Hepatocyte (in vitro differentiated cells): ENCODE data around the gene EWSR1. TPM values are rescaled to one million over a fixed set of nuclear protein-coding genes. Genes with fewer than 3 reads are reported as not detected.
A peak's percentile ranks its signal among the peaks of the same experiment; 100 is the strongest.

Experiments
- DNase-seq: peaks from one replicate; pipeline ENCODE4 v3.0.0-alpha.2; 2016; ENCODE audit warnings: low spot score
- H2AFZ ChIP-seq: fragments of 200-600 bp; sonication (generic); 2 replicates; pipeline ENCODE4 v1.6.0; 2016; ENCODE audit warnings: antibody characterized with exemption, mild to moderate bottlenecking
- H3K27ac ChIP-seq: fragments of 200-600 bp; sonication (generic); 2 replicates; pipeline ENCODE4 v1.5.1; 2016; ENCODE audit warnings: mild to moderate bottlenecking
- H3K27me3 ChIP-seq: fragments of 200-600 bp; sonication (generic); 2 replicates; pipeline ENCODE4 v1.6.1; 2016
- H3K36me3 ChIP-seq: fragments of 200-600 bp; sonication (generic); replicated peaks from 2 replicates; pipeline ENCODE4 v1.5.1; 2016; ENCODE audit warnings: low read depth; ENCODE audit not compliant: insufficient read depth
- H3K4me1 ChIP-seq: fragments of 200-600 bp; sonication (generic); 2 replicates; pipeline ENCODE4 v1.5.1; 2016; ENCODE audit warnings: mild to moderate bottlenecking, moderate library complexity; ENCODE audit not compliant: insufficient read depth
- H3K4me2 ChIP-seq: fragments of 200-600 bp; sonication (generic); 2 replicates; pipeline ENCODE4 v1.6.0; 2016
- H3K4me3 ChIP-seq: fragments of 200-600 bp; sonication (generic); 2 replicates; pipeline ENCODE4 v1.5.1; 2016; ENCODE audit warnings: mild to moderate bottlenecking
- H3K79me2 ChIP-seq: fragments of 200-600 bp; sonication (generic); 2 replicates; pipeline ENCODE4 v1.6.0; 2017; ENCODE audit warnings: mild to moderate bottlenecking
- H3K9me2 ChIP-seq: fragments of 200-600 bp; sonication (generic); replicated peaks from 2 replicates; pipeline ENCODE4 v1.6.0; 2017; ENCODE audit warnings: mild to moderate bottlenecking; ENCODE audit not compliant: insufficient read depth
- H3K9me3 ChIP-seq: fragments of 200-600 bp; sonication (generic); 2 replicates; pipeline ENCODE4 v1.5.1; 2016; ENCODE audit warnings: low read depth, mild to moderate bottlenecking
- H4K20me1 ChIP-seq: fragments of 200-600 bp; sonication (generic); 2 replicates; pipeline ENCODE4 v1.6.0; 2016; ENCODE audit warnings: mild to moderate bottlenecking; ENCODE audit not compliant: insufficient read depth, poor library complexity, severe bottlenecking
- CTCF ChIP-seq: fragments of 200-600 bp; sonication (generic); IDR thresholded peaks from 2 replicates; pipeline ENCODE4 v1.5.1; 2016; ENCODE audit warnings: antibody characterized with exemption, mild to moderate bottlenecking; ENCODE audit not compliant: poor library complexity
- EZH2 ChIP-seq: fragments of 200-600 bp; sonication (generic); IDR thresholded peaks from 2 replicates; pipeline ENCODE4 v1.6.1; 2016; ENCODE audit warnings: antibody characterized with exemption, mild to moderate bottlenecking, borderline replicate concordance
- EZH2phosphoT487 ChIP-seq: fragments of 200-600 bp; sonication (generic); IDR thresholded peaks from one replicate; pipeline ENCODE4 v1.6.1; 2018; ENCODE audit warnings: antibody characterized with exemption, mild to moderate bottlenecking, low read depth, moderate library complexity; ENCODE audit not compliant: unreplicated experiment, severe bottlenecking
- WGBS: methylation state at CpG from one replicate; pipeline ENCODE4 v1.1.6; 2016; ENCODE audit warnings: low lambda C conversion rate; ENCODE audit errors: missing lambda C conversion rate; 5-methylcytosine and 5-hydroxymethylcytosine counted together
- polyA plus RNA-seq: library from polyadenylated mRNA; unstranded; fragments of >200 nt; fragmentation: Nextera tagmentation; extraction: Ambion mirVana; gene quantifications from 2 replicates; pipeline ENCODE4 v1.2.1, GENCODE V29; 2016
- total RNA-seq: library from RNA; depleted of rRNA; stranded (reverse); fragments of >200 nt; gene quantifications from 2 replicates; pipeline ENCODE4 v1.2.3, GENCODE V29; 2014

Gene EWSR1
- total and polyA plus RNA-seq, 2 experiments from 2014 or later: 161 to 269 TPM

GRCh38 chr22:29302681-29303465 is 34.8 kb downstream of the EWSR1 start:
- peaks cover 7% of the 10 kb centered on the region for H4K20me1 ChIP-seq
- H3K4me2 ChIP-seq: no peak overlapping the region
- WGBS: 70% methylated on average over 12 of the region's 13 CpGs
- H3K9me3 ChIP-seq: no peaks in the 10 kb centered on the region
- no peak overlapping the region for H2AFZ ChIP-seq
- H3K9me2 ChIP-seq: no peaks in the 10 kb centered on the region
- DNase-seq: no peak
- H3K79me2 ChIP-seq: peaks cover 8% of the 10 kb centered on the region
- H3K27ac ChIP-seq: no peak overlapping the region
- no peak overlapping the region for H3K4me3 ChIP-seq
- H3K27me3 ChIP-seq: no peaks in the 10 kb centered on the region
- no peaks in the 10 kb centered on the region for H3K4me1 ChIP-seq
- TF ChIP-seq CTCF (no peak), EZH2phosphoT487 (no peak), EZH2 (no peak)
- no peaks in the 10 kb centered on the region for H3K36me3 ChIP-seq

GRCh38 chr22:29305836-29306174 is 37.7 kb downstream of the EWSR1 start:
- H3K4me3 ChIP-seq: no peak overlapping the region
- peak overlapping the region; percentile 98 for H3K4me2 ChIP-seq
- H3K9me3 ChIP-seq: no peaks in the 10 kb centered on the region
- H3K27ac ChIP-seq: no peak overlapping the region
- H3K9me2 ChIP-seq: no peaks in the 10 kb centered on the region
- 56% methylated on average over 6 of the region's 7 CpGs for WGBS
- TF ChIP-seq EZH2phosphoT487 (no peak), EZH2 (no peak), CTCF (no peak)
- no peaks in the 10 kb centered on the region for H3K36me3 ChIP-seq
- no peaks in the 10 kb centered on the region for H4K20me1 ChIP-seq
- peaks cover 10% of the 10 kb centered on the region for H3K79me2 ChIP-seq
- no peaks in the 10 kb centered on the region for H3K27me3 ChIP-seq
- peaks cover 11% of the 10 kb centered on the region for H3K4me1 ChIP-seq
- H2AFZ ChIP-seq: no peak overlapping the region
- DNase-seq: no peak

GRCh38 chr22:29306175-29306834 is 38.2 kb downstream of the EWSR1 start, which contains the start of gene GAS2L1:
Gene GAS2L1, plus strand, starts transcription at chr22:29306650. Its CDS starts 1,456 bp downstream, at chr22:29308106.
- peaks cover 11% of the 10 kb centered on the region for H3K4me1 ChIP-seq
- peak; percentile 90 for DNase-seq
- no peaks in the 10 kb centered on the region for H4K20me1 ChIP-seq
- H3K36me3 ChIP-seq: no peaks in the 10 kb centered on the region
- WGBS: under 1% methylated on average over 25 of the region's 40 CpGs
- no peaks in the 10 kb centered on the region for H3K9me2 ChIP-seq
- peak within 1 kb of the TSS; percentile 93 for H3K4me3 ChIP-seq
- H3K27me3 ChIP-seq: no peaks in the 10 kb centered on the region
- H2AFZ ChIP-seq: peak within 1 kb of the TSS; percentile 96
- peak within 1 kb of the TSS; percentile 98 for H3K4me2 ChIP-seq
- no peak for TF ChIP-seq EZH2phosphoT487
- no peak for TF ChIP-seq EZH2
- peak; percentile 69 for TF ChIP-seq CTCF
- H3K9me3 ChIP-seq: no peaks in the 10 kb centered on the region
- H3K27ac ChIP-seq: peak within 1 kb of the TSS; percentile 80
- peaks cover 10% of the 10 kb centered on the region for H3K79me2 ChIP-seq
